NCI-H2029 treated with DMSO at 0.1 percent for 48 hours (cell line): ENCODE data around the gene SLC7A6OS.

Experiments used
- DNase-seq: peaks from one replicate; lab custom pipeline; 2025; lab: John Stamatoyannopoulos, UW

Gene SLC7A6OS

DNA sequence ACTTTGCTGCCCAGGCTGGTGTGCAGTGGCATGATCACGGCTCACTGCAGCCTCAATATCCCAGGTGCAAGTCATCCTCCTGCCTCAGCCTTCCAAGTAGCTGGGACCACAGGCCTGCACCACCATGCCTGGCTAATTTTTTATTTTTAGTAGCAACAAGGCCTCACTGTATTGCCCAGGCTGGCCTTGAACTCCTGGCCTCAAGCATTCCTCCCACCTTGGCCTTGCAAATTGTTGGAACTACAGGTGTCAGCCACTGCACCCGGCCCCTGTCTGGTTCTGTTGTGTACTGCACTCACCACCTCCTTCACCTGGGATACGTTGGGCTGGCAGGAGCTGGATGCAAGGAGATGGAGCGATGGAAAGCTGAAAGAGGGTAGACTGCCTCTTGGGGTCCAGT, 57.0 kb downstream of the SLC7A6OS start:
- DNase-seq = no peak

DNA sequence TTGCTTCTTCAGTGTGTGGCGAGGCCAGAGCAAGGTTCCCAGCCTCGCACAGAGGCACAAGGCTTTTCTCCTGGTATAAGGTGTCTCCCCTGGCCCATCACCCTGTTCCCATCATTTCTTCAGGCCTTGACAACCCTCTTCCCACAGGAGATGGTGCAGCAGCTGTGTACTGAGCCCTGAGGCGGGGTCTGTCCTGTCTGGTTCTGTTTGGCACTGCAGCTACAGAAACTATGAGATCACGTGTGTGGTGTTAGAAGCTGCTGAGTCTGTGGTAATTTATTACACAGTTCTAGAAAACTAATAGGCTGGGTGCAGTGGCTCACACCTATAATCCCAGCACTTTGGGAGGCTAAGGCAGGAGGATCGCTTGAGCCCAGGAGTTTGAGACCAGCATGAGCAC, 58.4 kb downstream of the SLC7A6OS start:
- no peak for DNase-seq

DNA sequence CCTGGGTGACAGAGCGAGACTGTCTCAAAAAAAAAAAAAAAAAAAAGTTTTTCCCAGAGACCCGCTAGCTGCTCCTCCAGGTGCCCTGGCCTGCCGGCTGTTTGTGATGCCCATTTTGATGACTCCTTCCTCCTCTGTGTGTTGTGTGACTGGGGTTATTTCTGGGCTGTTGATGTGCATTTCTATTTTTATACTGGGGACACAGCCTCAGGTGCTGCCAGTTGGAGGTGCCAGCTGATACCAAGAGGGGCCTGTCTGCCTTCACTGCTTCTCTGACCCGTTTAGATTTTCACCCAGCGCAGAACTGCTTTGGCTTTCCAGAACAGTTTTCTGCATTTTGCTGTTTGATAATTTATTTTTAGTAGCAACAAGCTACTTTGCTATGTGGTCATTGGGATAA, 58.9 kb downstream of the SLC7A6OS start:
- no peak for DNase-seq

DNA sequence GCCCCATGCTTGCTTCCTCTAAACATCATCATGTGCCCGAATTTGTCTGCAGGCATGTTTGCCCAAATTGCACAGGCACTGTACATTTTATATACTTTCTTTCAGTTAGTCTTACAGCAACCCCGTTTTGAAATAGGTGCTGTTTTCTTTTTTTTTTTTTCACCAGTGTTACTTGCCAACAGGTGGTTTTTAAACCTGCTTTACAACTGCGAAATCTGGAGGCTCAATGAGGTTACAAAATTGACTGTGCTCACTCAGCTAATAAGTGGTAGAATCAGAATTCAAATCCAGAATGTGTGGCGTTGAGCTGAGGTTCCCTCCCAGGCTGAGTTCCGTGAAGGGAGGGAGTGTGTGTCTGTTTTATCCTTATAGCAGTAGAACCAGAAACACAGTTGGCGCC, 59.8 kb downstream of the SLC7A6OS start:
- no peak for DNase-seq

GRCh38 chr16:68249371-68249770, 61.4 kb downstream of the SLC7A6OS start:
- DNase-seq = no peak
